Keratinocyte (primary cell): ENCODE data around the gene GM2A. TPM values are rescaled to one million over a fixed set of nuclear protein-coding genes. Genes with fewer than 3 reads are reported as not detected.

Experiments used
- DNase-seq: peaks from one replicate; pipeline ENCODE4 v3.0.0-alpha.2; 2011; ENCODE audit warnings: low read depth, missing footprints, low spot score
- FAIRE-seq: peaks from 2 replicates; lab custom pipeline; 2011; peaks lifted over from hg19 to GRCh38; lab: Jason Lieb, UNC
- H2AFZ ChIP-seq: 2 replicates; pipeline ENCODE4 v1.6.0; 2012; ENCODE audit warnings: low read length, control low read depth, inconsistent platforms; ENCODE audit not compliant: control insufficient read depth
- H3K27ac ChIP-seq: 2 replicates; pipeline ENCODE4 v1.5.1; 2011; ENCODE audit warnings: low read length; ENCODE audit not compliant: control insufficient read depth, insufficient read depth
- H3K27me3 ChIP-seq: 3 replicates; pipeline ENCODE4 v1.6.0; 2011; ENCODE audit warnings: low read length; ENCODE audit not compliant: control insufficient read depth, insufficient read depth; ENCODE audit errors: extremely low read depth
- H3K36me3 ChIP-seq, 2 experiments: 2 replicates in 1 of 2; 3 replicates in 1 of 2; pipeline ENCODE4 v1.5.1; 2011; ENCODE audit warnings: low read length in 2 of 2, mild to moderate bottlenecking in 1 of 2; ENCODE audit not compliant: control insufficient read depth in 2 of 2, insufficient read depth in 2 of 2; ENCODE audit errors: extremely low read depth in 1 of 2
- H3K4me1 ChIP-seq: 3 replicates; pipeline ENCODE4 v1.5.1; 2011; ENCODE audit warnings: low read length; ENCODE audit not compliant: control insufficient read depth, insufficient read depth; ENCODE audit errors: extremely low read depth
- H3K4me2 ChIP-seq: 3 replicates; pipeline ENCODE4 v1.6.0; 2011; ENCODE audit warnings: low read depth, low read length; ENCODE audit not compliant: control insufficient read depth, insufficient read depth; ENCODE audit errors: extremely low read depth
- H3K4me3 ChIP-seq, 3 experiments: fragments of 200-600 bp in 1 of 3; sonication (generic) in 1 of 3; 2 replicates in 2 of 3; 3 replicates in 1 of 3; pipeline ENCODE4 v1.5.1; 2011 to 2016; ENCODE audit warnings: low read length in 3 of 3, mild to moderate bottlenecking in 3 of 3, control low read depth in 2 of 3, inconsistent platforms in 1 of 3, low read depth in 1 of 3, mixed read lengths in 1 of 3, mixed run types in 1 of 3, moderate library complexity in 1 of 3; ENCODE audit not compliant: control insufficient read depth in 2 of 3, insufficient read depth in 2 of 3; ENCODE audit errors: extremely low read depth in 1 of 3
- H3K79me2 ChIP-seq: 2 replicates; pipeline ENCODE4 v1.6.0; 2012; ENCODE audit warnings: low read length; ENCODE audit not compliant: control insufficient read depth, insufficient read depth
- H3K9ac ChIP-seq: 3 replicates; pipeline ENCODE4 v1.6.0; 2011; ENCODE audit warnings: low read length; ENCODE audit not compliant: control insufficient read depth, insufficient read depth; ENCODE audit errors: extremely low read depth
- H3K9me1 ChIP-seq: 3 replicates; pipeline ENCODE4 v1.6.0; 2011; ENCODE audit warnings: low read length; ENCODE audit not compliant: control insufficient read depth, insufficient read depth; ENCODE audit errors: extremely low read depth
- H3K9me3 ChIP-seq: 2 replicates; pipeline ENCODE4 v1.5.1; 2012; ENCODE audit warnings: low read depth, low read length; ENCODE audit not compliant: control insufficient read depth
- H4K20me1 ChIP-seq: 3 replicates; pipeline ENCODE4 v1.6.0; 2011; ENCODE audit warnings: low read length; ENCODE audit not compliant: control insufficient read depth, insufficient read depth; ENCODE audit errors: extremely low read depth
- EZH2 ChIP-seq: IDR thresholded peaks from one replicate; pipeline ENCODE4 v1.6.1; 2012; ENCODE audit warnings: inconsistent platforms, mild to moderate bottlenecking, low read length, moderate library complexity
- dilution Hi-C: fragments of 300-500 bp; cut with MboI; formaldehyde crosslinking; loops from one replicate; pipeline ENCODE4 v1.7.0; 2020; ENCODE audit warnings: low sequenced_read_pairs; ENCODE audit not compliant: extremely low pct_ligation_motif_present
- polyA plus RNA-seq, 5 experiments: library from polyadenylated mRNA; depleted of rRNA in 3 of 5; stranded (reverse) in 3 of 5; stranded (forward) in 1 of 5; unstranded in 1 of 5; fragments of >200 nt; gene quantifications; 1 replicate in 1 of 5; 2 replicates in 3 of 5; 3 replicates in 1 of 5; pipeline versions ENCODE4 v1.2.1 to v1.2.3, GENCODE V29; 2011 to 2012; ENCODE audit warnings: missing spikeins in 2 of 5, low read depth in 1 of 5, low replicate concordance in 1 of 5
- TF ChIP-seq, protein P1 (sequence below), 3 experiments: IDR thresholded peaks in 1 of 3; conservative IDR thresholded peaks in 1 of 3; optimal IDR thresholded peaks in 1 of 3; 2 replicates in 2 of 3; 3 replicates in 1 of 3; pipeline versions ENCODE3 to v1.5.1; 2011; ENCODE audit warnings: low read length in 3 of 3, mild to moderate bottlenecking in 3 of 3, moderate library complexity in 2 of 3, control low read depth in 1 of 3, inconsistent platforms in 1 of 3; ENCODE audit not compliant: insufficient read depth in 2 of 3; ENCODE audit errors: extremely low read depth in 1 of 3

GM2A gene
- polyA plus RNA-seq, 1 donor (not counting 4 experiments of a cell fraction or from before 2014, with no cell fraction given), result 117 TPM

DNA sequence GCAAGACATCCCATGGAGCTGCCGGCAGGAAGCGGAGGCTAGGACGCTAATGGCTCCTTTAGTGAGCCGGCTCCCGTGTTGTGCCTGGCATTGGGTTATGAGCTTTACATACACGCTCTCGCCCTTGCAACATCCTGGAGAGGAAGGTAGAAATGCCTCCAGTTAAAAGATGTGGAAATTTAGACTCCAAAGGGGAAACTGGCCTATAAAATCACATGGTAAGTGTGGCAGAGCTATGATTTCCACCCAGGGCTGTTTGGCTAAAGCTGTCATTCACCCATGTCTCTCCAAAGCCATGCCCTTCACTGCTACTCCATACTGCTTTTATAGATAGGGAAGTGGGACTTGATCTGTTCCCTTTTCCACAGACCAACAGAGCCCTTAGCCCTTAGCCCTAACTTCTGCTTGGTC lies 5.2 kb downstream of the GM2A start:
- Histone ChIP-seq H3K27me3 (no peaks in the 10 kb centered on the region), H3K4me2 (peak overlapping the region; percentile 82), H3K36me3 (peaks cover 0 to 8% of the 10 kb centered on the region in 2 experiments), H3K4me3 (peak overlapping the region; percentile 3 to 9 (median 5)), H3K4me1 (peaks cover 46% of the 10 kb centered on the region), H3K9ac (peak overlapping the region; percentile 3), H3K9me3 (no peaks in the 10 kb centered on the region), H4K20me1 (no peaks in the 10 kb centered on the region), H2AFZ (no peak overlapping the region), H3K9me1 (no peaks in the 10 kb centered on the region), H3K27ac (peak overlapping the region; percentile 80), H3K79me2 (peaks cover 60% of the 10 kb centered on the region)
- FAIRE-seq (no peak), DNase-seq (no peak)
- TF ChIP-seq, protein P1, sequence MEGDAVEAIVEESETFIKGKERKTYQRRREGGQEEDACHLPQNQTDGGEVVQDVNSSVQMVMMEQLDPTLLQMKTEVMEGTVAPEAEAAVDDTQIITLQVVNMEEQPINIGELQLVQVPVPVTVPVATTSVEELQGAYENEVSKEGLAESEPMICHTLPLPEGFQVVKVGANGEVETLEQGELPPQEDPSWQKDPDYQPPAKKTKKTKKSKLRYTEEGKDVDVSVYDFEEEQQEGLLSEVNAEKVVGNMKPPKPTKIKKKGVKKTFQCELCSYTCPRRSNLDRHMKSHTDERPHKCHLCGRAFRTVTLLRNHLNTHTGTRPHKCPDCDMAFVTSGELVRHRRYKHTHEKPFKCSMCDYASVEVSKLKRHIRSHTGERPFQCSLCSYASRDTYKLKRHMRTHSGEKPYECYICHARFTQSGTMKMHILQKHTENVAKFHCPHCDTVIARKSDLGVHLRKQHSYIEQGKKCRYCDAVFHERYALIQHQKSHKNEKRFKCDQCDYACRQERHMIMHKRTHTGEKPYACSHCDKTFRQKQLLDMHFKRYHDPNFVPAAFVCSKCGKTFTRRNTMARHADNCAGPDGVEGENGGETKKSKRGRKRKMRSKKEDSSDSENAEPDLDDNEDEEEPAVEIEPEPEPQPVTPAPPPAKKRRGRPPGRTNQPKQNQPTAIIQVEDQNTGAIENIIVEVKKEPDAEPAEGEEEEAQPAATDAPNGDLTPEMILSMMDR (optimal IDR thresholded peaks at IDR 0.05 in 1 of 3, IDR thresholded peaks at IDR 0.05 in 1 of 3, conservative IDR thresholded peaks at IDR 0.05 in 1 of 3; ENCODE audit: extremely low read depth in 1 of 3, insufficient read depth in 2 of 3, low read length in 3 of 3), result no peak
- TF ChIP-seq EZH2, result no peak
- dilution Hi-C loops, result no loop called here

DNA sequence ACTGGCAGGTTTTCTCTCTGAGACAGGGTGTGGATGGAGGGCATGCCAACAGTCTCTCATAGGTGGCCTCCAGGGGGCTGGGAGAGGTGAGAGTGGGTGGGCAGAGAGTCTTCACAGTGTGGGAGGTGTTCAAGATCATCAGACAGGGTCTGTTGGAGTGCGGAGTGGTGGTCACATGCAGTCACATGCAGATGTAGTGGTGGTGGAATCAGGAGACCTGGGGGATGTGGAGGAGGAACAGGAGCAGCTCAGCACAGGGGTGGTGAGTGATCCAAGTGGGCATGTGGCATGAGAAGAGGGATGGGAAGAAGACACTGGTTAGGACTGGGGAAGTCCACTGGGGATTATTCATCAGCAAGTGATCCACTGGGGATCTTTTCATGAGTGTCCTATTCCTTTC lies 5.8 kb downstream of the GM2A start:
- Histone ChIP-seq H3K9ac (no peak overlapping the region), H3K4me1 (peaks cover 52% of the 10 kb centered on the region), H3K27ac (peak overlapping the region; percentile 80), H3K9me1 (no peaks in the 10 kb centered on the region), H3K27me3 (no peaks in the 10 kb centered on the region), H4K20me1 (no peaks in the 10 kb centered on the region), H3K9me3 (no peaks in the 10 kb centered on the region), H2AFZ (no peak overlapping the region), H3K36me3 (peaks cover 0 to 8% of the 10 kb centered on the region in 2 experiments), H3K4me3 (no peak overlapping the region), H3K4me2 (peak overlapping the region; percentile 82), H3K79me2 (peaks cover 54% of the 10 kb centered on the region)
- TF ChIP-seq, protein P1 (optimal IDR thresholded peaks at IDR 0.05 in 1 of 3, IDR thresholded peaks at IDR 0.05 in 1 of 3, conservative IDR thresholded peaks at IDR 0.05 in 1 of 3; ENCODE audit: extremely low read depth in 1 of 3, insufficient read depth in 2 of 3, low read length in 3 of 3), result no peak
- no peak for TF ChIP-seq EZH2
- dilution Hi-C loops, result no loop called here
- no peak for FAIRE-seq
- DNase-seq, result no peak
